ENCODE results near the gene CPNE4. TPM values are rescaled to one million over a fixed set of nuclear protein-coding genes. Genes with fewer than 3 reads are reported as not detected.

The CPNE4 gene
- total RNA-seq, 4 donors from 2014 or later: not detected

DNA sequence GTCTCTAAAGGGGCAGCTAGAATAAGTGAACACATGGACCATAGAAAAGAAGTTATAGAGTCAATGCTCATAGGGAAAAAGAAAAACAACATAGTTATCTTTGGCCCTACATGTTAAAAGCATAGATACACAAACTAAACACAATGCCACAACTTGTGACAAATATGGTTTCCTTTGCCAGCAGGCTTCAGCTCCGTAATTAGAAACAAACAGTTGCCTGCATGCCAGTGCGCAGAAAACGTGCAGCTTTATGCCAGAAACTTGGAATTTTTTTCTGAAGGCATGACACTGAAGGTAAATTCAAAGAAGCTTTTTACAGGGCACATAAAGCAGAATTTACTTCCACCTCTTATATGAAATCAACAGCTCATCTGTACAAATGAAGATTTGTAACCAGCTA is 2.2 kb upstream of the CPNE4 start:
- Histone ChIP-seq H3K27ac (no peak overlapping the region), H3K9me3 (no peaks in the 10 kb centered on the region), H3K36me3 (no peaks in the 10 kb centered on the region), H3K27me3 (peaks cover 36 to 47% (median 38%) of the 10 kb centered on the region in 3 donors), H3K4me1 (no peaks in the 10 kb centered on the region), H3K4me3 (no peak overlapping the region)
- in situ Hi-C loops (cut with MboI; ENCODE audit: low sequenced_read_pairs in 4 of 4): loop anchor here in 1 of 4 donors (25.0 kb wide), 1 partner anchor 1000 kb away; the partner anchor contains the start of genes ASTE1 and NEK11
- DNase-seq (no peak), ATAC-seq (no peak)
- intact Hi-C loops (cut with DNase I; ENCODE audit: low total_unique reads): loop anchor here (5.0 kb wide), 1 partner anchor 305 kb away; no protein-coding TSS in a partner anchor
- TF ChIP-seq POLR2A (IDR thresholded peaks at IDR 0.05): no peak
- TF ChIP-seq, protein P1, sequence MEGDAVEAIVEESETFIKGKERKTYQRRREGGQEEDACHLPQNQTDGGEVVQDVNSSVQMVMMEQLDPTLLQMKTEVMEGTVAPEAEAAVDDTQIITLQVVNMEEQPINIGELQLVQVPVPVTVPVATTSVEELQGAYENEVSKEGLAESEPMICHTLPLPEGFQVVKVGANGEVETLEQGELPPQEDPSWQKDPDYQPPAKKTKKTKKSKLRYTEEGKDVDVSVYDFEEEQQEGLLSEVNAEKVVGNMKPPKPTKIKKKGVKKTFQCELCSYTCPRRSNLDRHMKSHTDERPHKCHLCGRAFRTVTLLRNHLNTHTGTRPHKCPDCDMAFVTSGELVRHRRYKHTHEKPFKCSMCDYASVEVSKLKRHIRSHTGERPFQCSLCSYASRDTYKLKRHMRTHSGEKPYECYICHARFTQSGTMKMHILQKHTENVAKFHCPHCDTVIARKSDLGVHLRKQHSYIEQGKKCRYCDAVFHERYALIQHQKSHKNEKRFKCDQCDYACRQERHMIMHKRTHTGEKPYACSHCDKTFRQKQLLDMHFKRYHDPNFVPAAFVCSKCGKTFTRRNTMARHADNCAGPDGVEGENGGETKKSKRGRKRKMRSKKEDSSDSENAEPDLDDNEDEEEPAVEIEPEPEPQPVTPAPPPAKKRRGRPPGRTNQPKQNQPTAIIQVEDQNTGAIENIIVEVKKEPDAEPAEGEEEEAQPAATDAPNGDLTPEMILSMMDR (IDR thresholded peaks at IDR 0.05 in 4 of 5, conservative IDR thresholded peaks at IDR 0.05 in 1 of 5): no peak

- TF ChIP-seq, protein P1 (IDR thresholded peaks at IDR 0.05 in 4 of 5, conservative IDR thresholded peaks at IDR 0.05 in 1 of 5): no peak
- TF ChIP-seq POLR2A (IDR thresholded peaks at IDR 0.05): no peak
- intact Hi-C loops (cut with DNase I; ENCODE audit: low total_unique reads) (no loop called here), in situ Hi-C loops (cut with MboI; ENCODE audit: low sequenced_read_pairs in 4 of 4) (loop anchor here in 1 of 4 donors (25.0 kb wide), 1 partner anchor 997 kb away; the partner anchor contains the start of genes ASTE1 and NEK11)
- H3K36me3 ChIP-seq: no peaks in the 10 kb centered on the region
- no peaks in the 10 kb centered on the region for H3K4me1 ChIP-seq
- H3K27me3 ChIP-seq: peaks cover 36 to 47% (median 42%) of the 10 kb centered on the region in 3 donors
- ATAC-seq (no peak), DNase-seq (no peak)
- no peaks in the 10 kb centered on the region for H3K9me3 ChIP-seq
- no peak overlapping the region for H3K4me3 ChIP-seq
- H3K27ac ChIP-seq: no peak overlapping the region
Measured at GRCh38 chr3:132034097-132034485, 723 bp downstream of the CPNE4 start.

GRCh38 chr3:132033471-132033870 is 1.3 kb downstream of the CPNE4 start:
- ATAC-seq (no peak), DNase-seq (no peak)
- Histone ChIP-seq H3K4me1 (no peaks in the 10 kb centered on the region), H3K9me3 (no peaks in the 10 kb centered on the region), H3K27ac (no peak overlapping the region), H3K4me3 (no peak overlapping the region), H3K36me3 (no peaks in the 10 kb centered on the region), H3K27me3 (peaks cover 36 to 45% (median 42%) of the 10 kb centered on the region in 3 donors)
- intact Hi-C loops (cut with DNase I; ENCODE audit: low total_unique reads) (no loop called here), in situ Hi-C loops (cut with MboI; ENCODE audit: low sequenced_read_pairs in 4 of 4) (loop anchor here in 1 of 4 donors (25.0 kb wide), 1 partner anchor 996 kb away; the partner anchor contains the start of genes ASTE1 and NEK11)
- no peak for TF ChIP-seq POLR2A (IDR thresholded peaks at IDR 0.05)
- TF ChIP-seq, protein P1 (IDR thresholded peaks at IDR 0.05 in 4 of 5, conservative IDR thresholded peaks at IDR 0.05 in 1 of 5): no peak

GRCh38 chr3:132032959-132033358 is 1.9 kb downstream of the CPNE4 start:
- H3K9me3 ChIP-seq: no peaks in the 10 kb centered on the region
- no peaks in the 10 kb centered on the region for H3K36me3 ChIP-seq
- DNase-seq (no peak), ATAC-seq (no peak)
- intact Hi-C loops (cut with DNase I; ENCODE audit: low total_unique reads) (no loop called here), in situ Hi-C loops (cut with MboI; ENCODE audit: low sequenced_read_pairs in 4 of 4) (loop anchor here in 1 of 4 donors (25.0 kb wide), 1 partner anchor 996 kb away; the partner anchor contains the start of genes ASTE1 and NEK11)
- H3K27me3 ChIP-seq: peaks cover 36 to 44% (median 42%) of the 10 kb centered on the region in 3 donors
- TF ChIP-seq POLR2A (IDR thresholded peaks at IDR 0.05): no peak
- TF ChIP-seq, protein P1 (IDR thresholded peaks at IDR 0.05 in 4 of 5, conservative IDR thresholded peaks at IDR 0.05 in 1 of 5): no peak
- no peak overlapping the region for H3K27ac ChIP-seq
- H3K4me1 ChIP-seq: no peaks in the 10 kb centered on the region
- H3K4me3 ChIP-seq: no peak overlapping the region
